H9 (cell line): ENCODE measurements around the gene DOCK9. TPM values are rescaled to one million over a fixed set of nuclear protein-coding genes. Genes with fewer than 3 reads are reported as not detected.

ENCODE experiments used
- DNase-seq: peaks from one replicate; pipeline ENCODE4 v3.0.0-alpha.2; 2017
- H2AFZ ChIP-seq: one replicate; pipeline ENCODE4 v1.6.1; 2013; ENCODE audit warnings: mild to moderate bottlenecking, low read length, control low read depth, moderate library complexity
- H2AK5ac ChIP-seq: 2 replicates; pipeline ENCODE4 v1.6.1; 2013; ENCODE audit warnings: low read length, control low read depth, mixed read lengths; ENCODE audit not compliant: insufficient read length
- H2BK120ac ChIP-seq: one replicate; pipeline ENCODE4 v1.6.1; 2013; ENCODE audit warnings: low read depth, mild to moderate bottlenecking, low read length, control low read depth, inconsistent platforms; ENCODE audit not compliant: poor library complexity, severe bottlenecking
- H2BK12ac ChIP-seq: 2 replicates; pipeline ENCODE4 v1.6.1; 2013; ENCODE audit warnings: low read length, control low read depth, mixed read lengths, low read depth; ENCODE audit not compliant: insufficient read length
- H2BK15ac ChIP-seq: 2 replicates; pipeline ENCODE4 v1.6.1; 2013; ENCODE audit warnings: low read depth, low read length, control low read depth
- H2BK20ac ChIP-seq: one replicate; pipeline ENCODE4 v1.6.1; 2013; ENCODE audit warnings: low read depth, mild to moderate bottlenecking, low read length, control low read depth, inconsistent platforms; ENCODE audit not compliant: poor library complexity, severe bottlenecking
- H2BK5ac ChIP-seq: 2 replicates; pipeline ENCODE4 v1.6.1; 2013; ENCODE audit warnings: low read length, control low read depth, mixed read lengths; ENCODE audit not compliant: insufficient read length
- H3K14ac ChIP-seq: 2 replicates; pipeline ENCODE4 v1.6.1; 2013; ENCODE audit warnings: low read length, control low read depth; ENCODE audit not compliant: insufficient read depth
- H3K18ac ChIP-seq: 2 replicates; pipeline ENCODE4 v1.6.1; 2013; ENCODE audit warnings: low read depth, mild to moderate bottlenecking, mixed read lengths, low read length, control low read depth; ENCODE audit not compliant: insufficient read length
- H3K23ac ChIP-seq: 2 replicates; pipeline ENCODE4 v1.6.1; 2013; ENCODE audit warnings: low read length, control low read depth, mixed read lengths, low read depth; ENCODE audit not compliant: insufficient read length
- H3K23me2 ChIP-seq: 2 replicates; pipeline ENCODE4 v1.6.1; 2013; ENCODE audit warnings: low read depth, mild to moderate bottlenecking, mixed read lengths, low read length, control low read depth; ENCODE audit not compliant: insufficient read length, poor library complexity, severe bottlenecking
- H3K27ac ChIP-seq: 2 replicates; pipeline ENCODE4 v1.5.1; 2013; ENCODE audit warnings: low read length, control low read depth, mixed read lengths, low read depth; ENCODE audit not compliant: insufficient read length
- H3K27me3 ChIP-seq: 2 replicates; pipeline ENCODE4 v1.6.1; 2013; ENCODE audit warnings: low read length, control low read depth, inconsistent platforms; ENCODE audit not compliant: insufficient read depth
- H3K4ac ChIP-seq: 2 replicates; pipeline ENCODE4 v1.6.1; 2013; ENCODE audit warnings: low read depth, mild to moderate bottlenecking, control low read depth, inconsistent platforms, low read length, moderate library complexity
- H3K4me1 ChIP-seq: 2 replicates; pipeline ENCODE4 v1.6.1; 2013; ENCODE audit warnings: low read length, control low read depth, inconsistent platforms; ENCODE audit not compliant: insufficient read depth
- H3K4me2 ChIP-seq: 2 replicates; pipeline ENCODE4 v1.6.1; 2013; ENCODE audit warnings: low read length, control low read depth, mixed read lengths; ENCODE audit not compliant: insufficient read length, insufficient read depth
- H3K56ac ChIP-seq: 2 replicates; pipeline ENCODE4 v1.6.1; 2013; ENCODE audit warnings: low read depth, mild to moderate bottlenecking, mixed read lengths, low read length, control low read depth; ENCODE audit not compliant: insufficient read length
- H3K79me1 ChIP-seq: 2 replicates; pipeline ENCODE4 v1.6.1; 2013; ENCODE audit warnings: low read depth, mild to moderate bottlenecking, moderate library complexity, low read length, control low read depth, inconsistent platforms; ENCODE audit not compliant: insufficient read depth, poor library complexity, severe bottlenecking
- H3K79me2 ChIP-seq: 2 replicates; pipeline ENCODE4 v1.6.1; 2013; ENCODE audit warnings: low read length, control low read depth, inconsistent platforms; ENCODE audit not compliant: insufficient read depth
- H3K9ac ChIP-seq: 2 replicates; pipeline ENCODE4 v1.6.1; 2013; ENCODE audit warnings: low read length, control low read depth, mixed read lengths; ENCODE audit not compliant: insufficient read length; ENCODE audit errors: extremely low read depth
- H3K9me3 ChIP-seq: one replicate; pipeline ENCODE4 v1.6.1; 2013; ENCODE audit warnings: low read depth, low read length, inconsistent platforms; ENCODE audit not compliant: control insufficient read depth
- H3T11ph ChIP-seq: one replicate; pipeline ENCODE4 v1.6.1; 2013; ENCODE audit warnings: mild to moderate bottlenecking, low read length, control low read depth, inconsistent platforms
- H4K20me1 ChIP-seq: one replicate; pipeline ENCODE4 v1.6.1; 2013; ENCODE audit not compliant: control insufficient read depth, insufficient read length, insufficient read depth
- H4K5ac ChIP-seq: 2 replicates; pipeline ENCODE4 v1.6.1; 2013; ENCODE audit warnings: low read depth, mild to moderate bottlenecking, mixed read lengths, low read length, control low read depth; ENCODE audit not compliant: insufficient read length
- H4K8ac ChIP-seq: replicated peaks from 2 replicates; pipeline ENCODE4 v1.6.1; 2013; ENCODE audit warnings: low read length, control low read depth, mixed read lengths, low read depth; ENCODE audit not compliant: insufficient read length
- H4K91ac ChIP-seq: 2 replicates; pipeline ENCODE4 v1.6.1; 2013; ENCODE audit warnings: low read depth, mild to moderate bottlenecking, moderate library complexity, mixed read lengths, low read length, control low read depth; ENCODE audit not compliant: insufficient read length
- H3K27ac Mint-ChIP-seq, 3 experiments: 2 replicates in 2 of 3; 3 replicates in 1 of 3; pipeline ENCODE4 v1.8.0; 2020 to 2021; ENCODE audit warnings: mixed read lengths in 3 of 3, mild to moderate bottlenecking in 1 of 3, moderate library complexity in 1 of 3
- H3K27me3 Mint-ChIP-seq: 2 replicates; pipeline ENCODE4 v1.8.0; 2021; ENCODE audit warnings: low read depth, mild to moderate bottlenecking, moderate library complexity, mixed read lengths
- H3K36me3 Mint-ChIP-seq, 3 experiments: 2 replicates in 2 of 3; 3 replicates in 1 of 3; pipeline ENCODE4 v1.8.0; 2020 to 2021; ENCODE audit warnings: low read depth in 3 of 3, mixed read lengths in 3 of 3; ENCODE audit not compliant: insufficient read depth in 1 of 3
- H3K4me1 Mint-ChIP-seq, 2 experiments: 2 replicates each; pipeline ENCODE4 v1.8.0; 2020; ENCODE audit warnings: mixed read lengths in 2 of 2
- H3K4me3 Mint-ChIP-seq, 2 experiments: 2 replicates in 1 of 2; 3 replicates in 1 of 2; pipeline ENCODE4 v1.8.0; 2020 to 2021; ENCODE audit warnings: mild to moderate bottlenecking in 2 of 2, mixed read lengths in 2 of 2, moderate library complexity in 1 of 2
- H3K9me3 Mint-ChIP-seq, 2 experiments: 2 replicates in 1 of 2; 3 replicates in 1 of 2; pipeline ENCODE4 v1.8.0; 2020; ENCODE audit warnings: mild to moderate bottlenecking in 2 of 2, mixed read lengths in 2 of 2, moderate library complexity in 1 of 2
- WGBS: extraction: QIAGEN DNeasy Blood & Tissue Kit; methylation state at CpG from one replicate; pipeline ENCODE4 v1.1.7; 2013; ENCODE audit warnings: missing lambda C conversion rate, low lambda C conversion rate, mixed read lengths; ENCODE audit not compliant: insufficient read length; ENCODE audit errors: extremely low coverage; 5-methylcytosine and 5-hydroxymethylcytosine counted together
- total RNA-seq: library from RNA; stranded (reverse); gene quantifications from 2 replicates; pipeline ENCODE4 v1.2.1, GENCODE V29; 2021
- TF ChIP-seq, protein P1 (sequence below): fragments of 200-600 bp; sonication (generic); conservative IDR thresholded peaks from 3 replicates; pipeline ENCODE4 v1.8.0; 2021; ENCODE audit warnings: antibody characterized with exemption, mild to moderate bottlenecking

The DOCK9 gene
- total RNA-seq, 1 experiment from 2014 or later: 23.0 TPM

DNA sequence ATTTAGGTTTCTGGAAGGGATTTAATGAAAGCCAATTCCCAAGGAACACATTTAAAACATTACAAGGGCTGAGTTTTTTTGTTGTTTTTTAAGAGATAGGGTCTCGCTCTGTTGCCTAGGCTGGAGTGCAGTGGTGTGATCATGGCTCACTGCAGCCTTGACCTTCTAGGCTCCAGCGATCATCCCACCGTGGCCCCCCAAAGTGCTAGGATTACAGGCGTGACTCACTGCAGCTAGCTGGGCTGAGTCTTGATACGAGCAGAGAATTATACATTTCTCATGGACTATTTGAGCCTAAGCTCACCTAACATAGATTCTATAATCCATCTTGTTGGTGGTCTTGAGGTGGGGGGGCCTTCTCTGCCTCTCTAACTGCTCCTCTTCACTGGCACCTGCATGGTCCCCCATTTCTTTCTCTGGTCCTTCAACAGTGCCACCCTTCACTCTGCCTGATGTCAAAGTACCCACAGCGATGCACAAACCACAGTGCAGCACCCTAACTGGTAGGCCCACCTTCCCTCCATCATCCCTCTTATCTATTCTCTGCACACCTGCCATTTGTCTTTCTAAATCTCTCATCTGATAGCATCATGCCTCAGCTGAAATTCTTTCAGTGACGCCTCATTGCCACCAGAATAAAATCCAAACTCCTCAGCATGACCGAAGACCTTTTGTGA lies 37.4 kb downstream of the DOCK9 start:
- no peaks in the 10 kb centered on the region for H4K20me1 ChIP-seq
- WGBS: no CpG with 5 or more reads among the region's 8 CpGs

More for the DNA sequence above, 37.4 kb downstream of the DOCK9 start:
- TF ChIP-seq, protein P1, sequence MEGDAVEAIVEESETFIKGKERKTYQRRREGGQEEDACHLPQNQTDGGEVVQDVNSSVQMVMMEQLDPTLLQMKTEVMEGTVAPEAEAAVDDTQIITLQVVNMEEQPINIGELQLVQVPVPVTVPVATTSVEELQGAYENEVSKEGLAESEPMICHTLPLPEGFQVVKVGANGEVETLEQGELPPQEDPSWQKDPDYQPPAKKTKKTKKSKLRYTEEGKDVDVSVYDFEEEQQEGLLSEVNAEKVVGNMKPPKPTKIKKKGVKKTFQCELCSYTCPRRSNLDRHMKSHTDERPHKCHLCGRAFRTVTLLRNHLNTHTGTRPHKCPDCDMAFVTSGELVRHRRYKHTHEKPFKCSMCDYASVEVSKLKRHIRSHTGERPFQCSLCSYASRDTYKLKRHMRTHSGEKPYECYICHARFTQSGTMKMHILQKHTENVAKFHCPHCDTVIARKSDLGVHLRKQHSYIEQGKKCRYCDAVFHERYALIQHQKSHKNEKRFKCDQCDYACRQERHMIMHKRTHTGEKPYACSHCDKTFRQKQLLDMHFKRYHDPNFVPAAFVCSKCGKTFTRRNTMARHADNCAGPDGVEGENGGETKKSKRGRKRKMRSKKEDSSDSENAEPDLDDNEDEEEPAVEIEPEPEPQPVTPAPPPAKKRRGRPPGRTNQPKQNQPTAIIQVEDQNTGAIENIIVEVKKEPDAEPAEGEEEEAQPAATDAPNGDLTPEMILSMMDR: no peak
- Histone ChIP-seq H2AFZ (no peak overlapping the region), H2BK5ac (no peak overlapping the region), H3T11ph (no peak overlapping the region), H3K9me3 (no peaks in the 10 kb centered on the region), H3K4ac (no peak overlapping the region), H3K14ac (no peak overlapping the region), H2BK120ac (no peak overlapping the region), H3K23me2 (no peaks in the 10 kb centered on the region), H3K18ac (no peak overlapping the region), H3K27me3 (no peaks in the 10 kb centered on the region), H3K56ac (no peak overlapping the region), H3K79me1 (no peaks in the 10 kb centered on the region), H3K4me2 (no peak overlapping the region), H2AK5ac (no peak overlapping the region), H4K8ac (no peak overlapping the region), H4K91ac (no peak overlapping the region), H3K23ac (no peak overlapping the region), H2BK15ac (no peak overlapping the region), H3K79me2 (no peaks in the 10 kb centered on the region), H3K4me1 (peaks cover 3% of the 10 kb centered on the region; the same call in 1 of the 2 replicates), H2BK12ac (no peak overlapping the region), H4K5ac (no peak overlapping the region), H3K27ac (no peak overlapping the region), H2BK20ac (no peak overlapping the region), H3K9ac (no peak overlapping the region)
- H3K9me3 Mint-ChIP-seq: no peaks in the 10 kb centered on the region
- peak overlapping the region in 2 of 3 experiments; percentile 72 to 77; a peak in 2 of 7 replicates for H3K27ac Mint-ChIP-seq
- H3K4me1 Mint-ChIP-seq: peaks cover 30 to 31% of the 10 kb centered on the region in 2 experiments
- H3K27me3 Mint-ChIP-seq: no peaks in the 10 kb centered on the region
- no peak overlapping the region; a peak in 1 of 5 replicates for H3K4me3 Mint-ChIP-seq
- DNase-seq: no peak
- peaks cover 0 to 4% (median 0%) of the 10 kb centered on the region in 3 experiments; a peak in 1 of 7 replicates for H3K36me3 Mint-ChIP-seq
